Small intestine (tissue), 7 donors: Measurements from ENCODE around the gene CALR. TPM values are rescaled to one million over a fixed set of nuclear protein-coding genes. Genes with fewer than 3 reads are reported as not detected.

Source experiments
- DNase-seq, 2 donors: peaks; one replicate each; pipeline versions ENCODE4 v3.0.0 to v3.0.0-alpha.2; 2013
- FAIRE-seq: peaks from 2 replicates; lab custom pipeline; 2012; peaks lifted over from hg19 to GRCh38; lab: Jason Lieb, UNC
- H3K27ac ChIP-seq, 3 donors: one replicate each; pipeline ENCODE4 v1.5.1; 2013; ENCODE audit warnings: low read length in 2 of 3, mild to moderate bottlenecking in 2 of 3, control low read depth in 1 of 3, inconsistent platforms in 1 of 3, low read depth in 1 of 3, moderate library complexity in 1 of 3
- H3K27me3 ChIP-seq, 3 donors: one replicate each; pipeline ENCODE4 v1.6.1; 2013; ENCODE audit warnings: low read length in 3 of 3, inconsistent platforms in 1 of 3; ENCODE audit not compliant: control insufficient read depth in 3 of 3, insufficient read depth in 3 of 3
- H3K36me3 ChIP-seq, 3 donors: one replicate each; pipeline ENCODE4 v1.6.1; 2013; ENCODE audit warnings: low read length in 3 of 3, inconsistent platforms in 1 of 3, low read depth in 1 of 3, mild to moderate bottlenecking in 1 of 3, moderate library complexity in 1 of 3; ENCODE audit not compliant: control insufficient read depth in 3 of 3, insufficient read depth in 2 of 3
- H3K4me1 ChIP-seq, 3 donors: one replicate each; pipeline ENCODE4 v1.6.1; 2013; ENCODE audit warnings: low read length in 2 of 3, inconsistent platforms in 1 of 3, low read depth in 1 of 3, mild to moderate bottlenecking in 1 of 3, moderate library complexity in 1 of 3; ENCODE audit not compliant: control insufficient read depth in 3 of 3, insufficient read depth in 2 of 3
- H3K4me3 ChIP-seq, 3 donors: one replicate each; pipeline ENCODE4 v1.5.1; 2013; ENCODE audit warnings: low read length in 3 of 3, control low read depth in 1 of 3, inconsistent platforms in 1 of 3, low read depth in 1 of 3, mild to moderate bottlenecking in 1 of 3, moderate library complexity in 1 of 3
- H3K9me3 ChIP-seq, 2 donors: one replicate each; pipeline ENCODE4 v1.6.1; 2013; ENCODE audit warnings: low read depth in 1 of 2, low read length in 1 of 2; ENCODE audit not compliant: control insufficient read depth in 2 of 2, insufficient read depth in 1 of 2
- WGBS, 3 donors: extraction: QIAGEN DNeasy Blood & Tissue Kit; methylation state at CpG; one replicate each; pipeline ENCODE4 v1.1.7; 2013; 5-methylcytosine and 5-hydroxymethylcytosine counted together
- polyA plus RNA-seq, 4 donors: library from polyadenylated mRNA; stranded (reverse) in 3 of 4; unstranded in 1 of 4; fragments of 200-250 nt in 3 of 4; fragments of 120-200 nt in 1 of 4; gene quantifications; one replicate each; pipeline versions ENCODE4 v1.2.1 to v1.2.3, GENCODE V29; 2013
- donor health status: healthy with polysubstance abuse.
- donor health status: control.
- donor health status: control.
- donor health status: Bipolar disorder and iron deficiency.
- donor health status: healthy.

Gene CALR
- polyA plus RNA-seq, 4 donors, result 117 to 803 (median 435) TPM

DNA sequence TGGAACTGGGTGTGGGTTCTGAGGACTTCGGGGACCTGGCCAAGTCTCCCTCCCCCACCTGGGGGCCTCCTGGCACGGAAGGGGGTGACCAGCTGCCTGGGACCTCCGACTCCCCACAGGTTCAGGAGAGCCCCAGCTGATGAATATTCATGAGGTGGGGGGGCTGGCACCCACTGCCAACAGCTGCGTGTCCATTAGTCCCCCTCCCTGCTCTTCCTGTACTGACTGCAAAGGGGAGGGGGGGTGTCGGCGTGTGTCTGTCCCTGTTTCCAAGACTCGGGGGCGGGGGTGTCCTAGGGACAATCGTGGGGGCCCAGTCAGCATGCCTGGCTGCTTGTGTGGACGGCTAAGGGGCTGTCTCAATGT is 46.3 kb downstream of the CALR start:
- no peaks in the 10 kb centered on the region for H3K9me3 ChIP-seq
- FAIRE-seq, result no peak
- no peak for DNase-seq
- H3K4me3 ChIP-seq, result no peak overlapping the region
- H3K27me3 ChIP-seq, result peaks cover 0 to 71% (median 0%) of the 10 kb centered on the region in 3 donors
- WGBS, 3 donors, result 19 to 30% (median 28%) methylated on average over 10 of the region's 10 CpGs
- H3K4me1 ChIP-seq, result peaks cover 0 to 17% (median 0%) of the 10 kb centered on the region in 3 donors
- H3K36me3 ChIP-seq, result no peaks in the 10 kb centered on the region
- H3K27ac ChIP-seq, result peak overlapping the region in 2 of 3 donors; percentile 32 to 52

DNA sequence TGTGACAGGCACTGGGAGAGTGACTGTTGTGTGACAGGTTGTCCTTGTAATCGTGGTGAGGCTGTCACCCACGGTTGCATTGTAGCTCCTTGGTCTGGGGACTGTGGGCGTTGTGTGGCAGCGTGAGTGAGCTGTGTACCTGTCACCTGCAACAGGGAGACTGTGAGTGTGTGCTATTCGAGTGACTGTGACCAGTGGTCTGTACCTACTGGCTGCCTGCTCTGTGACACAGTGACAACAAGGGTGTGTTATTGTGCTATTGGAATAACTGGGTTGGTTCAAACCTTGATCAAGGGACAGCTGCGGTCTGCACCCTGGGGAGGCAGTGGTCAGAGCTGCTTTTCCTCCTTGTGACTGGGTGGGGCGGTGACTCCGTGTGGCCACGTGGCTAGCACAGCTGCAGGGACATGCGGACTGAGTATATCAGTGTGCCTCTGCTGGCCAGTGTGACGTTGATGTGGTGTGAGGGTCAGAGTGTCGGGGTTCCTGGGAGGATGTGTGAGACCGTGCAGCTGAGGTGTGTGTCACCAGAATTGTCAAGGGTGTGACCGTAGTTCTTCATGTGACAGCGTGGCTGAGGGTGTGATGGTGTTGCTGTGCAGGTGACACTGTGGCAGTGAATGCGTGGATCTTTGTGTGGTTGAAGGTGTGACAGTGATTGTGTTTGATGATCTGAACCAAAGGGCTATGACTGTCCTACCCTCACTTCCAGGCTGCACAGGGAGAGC is 46.8 kb downstream of the CALR start:
- H3K27me3 ChIP-seq, result peaks cover 0 to 76% (median 0%) of the 10 kb centered on the region in 3 donors
- no peak overlapping the region for H3K4me3 ChIP-seq
- H3K4me1 ChIP-seq, result peaks cover 0 to 17% (median 0%) of the 10 kb centered on the region in 3 donors
- peak overlapping the region in 2 of 3 donors; percentile 32 to 52 for H3K27ac ChIP-seq
- no peaks in the 10 kb centered on the region for H3K36me3 ChIP-seq
- DNase-seq (peak; percentile 68 to 92), FAIRE-seq (no peak)
- whole genome bisulfite sequencing, 3 donors, result 12 to 40% (median 16%) methylated on average over 16 of the region's 16 CpGs
- no peaks in the 10 kb centered on the region for H3K9me3 ChIP-seq

- WGBS, 3 donors, result 93 to 96% (median 96%) methylated on average over 12 of the region's 12 CpGs
- FAIRE-seq (no peak), DNase-seq (no peak)
Measured at GRCh38 chr19:12986726-12987125, 48.3 kb downstream of the CALR start.

GRCh38 chr19:12987190-12987589 is 48.8 kb downstream of the CALR start:
- no peak for DNase-seq
- 63 to 89% (median 72%) methylated on average over 3 of the region's 3 CpGs for WGBS, 3 donors
- H3K4me3 ChIP-seq, result no peak overlapping the region

More at GRCh38 chr19:12986726-12987125, 48.3 kb downstream of the CALR start:
- peaks cover 0 to 17% (median 0%) of the 10 kb centered on the region in 3 donors for H3K4me1 ChIP-seq
- no peaks in the 10 kb centered on the region for H3K9me3 ChIP-seq
- H3K4me3 ChIP-seq, result no peak overlapping the region
- no peaks in the 10 kb centered on the region for H3K36me3 ChIP-seq
- no peak overlapping the region for H3K27ac ChIP-seq
- peaks cover 0 to 84% (median 0%) of the 10 kb centered on the region in 3 donors for H3K27me3 ChIP-seq

DNA sequence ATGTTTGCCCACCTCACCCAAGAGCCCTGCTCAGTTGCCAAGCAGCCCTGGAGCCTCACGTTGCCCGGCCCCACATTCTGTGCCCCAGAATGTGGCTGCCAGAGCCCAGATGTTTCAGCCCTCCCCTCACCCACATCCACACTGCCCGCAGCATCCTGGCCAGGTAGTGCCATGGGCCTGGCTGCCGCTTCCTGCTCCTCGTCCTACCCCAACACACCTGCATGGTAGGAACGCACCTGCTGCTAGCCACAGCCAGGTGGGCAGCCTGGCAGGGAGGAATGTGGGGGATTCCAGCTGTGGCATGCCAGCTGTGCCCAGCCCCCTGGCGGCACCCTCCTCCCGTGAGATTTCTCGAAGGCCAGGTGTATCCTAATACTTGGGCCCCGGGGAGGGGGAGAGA is 49.4 kb downstream of the CALR start:
- no peak for FAIRE-seq
- Histone ChIP-seq H3K27me3 (peaks cover 0 to 80% (median 0%) of the 10 kb centered on the region in 3 donors), H3K4me3 (no peak overlapping the region), H3K36me3 (no peaks in the 10 kb centered on the region), H3K9me3 (no peaks in the 10 kb centered on the region), H3K4me1 (peaks cover 0 to 17% (median 0%) of the 10 kb centered on the region in 3 donors), H3K27ac (no peak overlapping the region)
- WGBS, 3 donors, result 47 to 71% (median 61%) methylated on average over 10 of the region's 10 CpGs
- no peak for DNase-seq

More at GRCh38 chr19:12987190-12987589, 48.8 kb downstream of the CALR start:
- H3K27me3 ChIP-seq, result peaks cover 0 to 81% (median 0%) of the 10 kb centered on the region in 3 donors
- peaks cover 0 to 17% (median 0%) of the 10 kb centered on the region in 3 donors for H3K4me1 ChIP-seq
- H3K27ac ChIP-seq, result no peak overlapping the region
- no peaks in the 10 kb centered on the region for H3K9me3 ChIP-seq
- no peaks in the 10 kb centered on the region for H3K36me3 ChIP-seq
- FAIRE-seq, result no peak

GRCh38 chr19:12990431-12990830 is 52.0 kb downstream of the CALR start:
- Histone ChIP-seq H3K4me3 (no peak overlapping the region), H3K27me3 (peaks cover 0 to 80% (median 0%) of the 10 kb centered on the region in 3 donors), H3K36me3 (no peaks in the 10 kb centered on the region), H3K9me3 (no peaks in the 10 kb centered on the region), H3K4me1 (peaks cover 0 to 12% (median 0%) of the 10 kb centered on the region in 3 donors), H3K27ac (no peak overlapping the region)
- DNase-seq (no peak), FAIRE-seq (no peak)
- 45 to 67% (median 58%) methylated on average over 18 to 22 of the region's 22 CpGs for WGBS, 3 donors

DNA sequence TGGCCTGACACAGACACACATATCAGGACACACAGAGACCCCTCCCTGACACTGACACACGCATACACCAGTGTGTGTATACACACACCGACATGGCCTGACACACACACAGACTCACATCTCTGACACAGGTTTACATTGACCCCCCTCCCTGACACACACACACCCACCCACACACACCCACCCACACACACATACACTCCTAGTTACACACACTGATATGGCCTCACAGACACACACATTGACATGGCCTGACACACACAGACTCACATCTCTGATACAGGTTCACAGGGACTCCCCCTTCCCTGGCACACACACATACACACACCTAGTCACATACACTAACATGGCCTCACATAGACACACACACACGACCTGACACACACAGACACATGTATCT is 52.4 kb downstream of the CALR start:
- Histone ChIP-seq H3K4me1 (peaks cover 0 to 8% (median 0%) of the 10 kb centered on the region in 3 donors), H3K9me3 (no peaks in the 10 kb centered on the region), H3K27me3 (peaks cover 0 to 76% (median 0%) of the 10 kb centered on the region in 3 donors), H3K27ac (no peak overlapping the region), H3K4me3 (no peak overlapping the region), H3K36me3 (no peaks in the 10 kb centered on the region)
- WGBS, 3 donors, result 60 to 73% (median 67%) methylated on average over 3 of the region's 3 CpGs
- DNase-seq (no peak), FAIRE-seq (no peak)

GRCh38 chr19:12991296-12991695 is 52.9 kb downstream of the CALR start:
- FAIRE-seq (no peak), DNase-seq (peak in 1 of 2 donors; percentile 31)
- WGBS, 3 donors, result 87 to 95% (median 92%) methylated on average over 5 of the region's 5 CpGs
- Histone ChIP-seq H3K27me3 (peaks cover 0 to 76% (median 0%) of the 10 kb centered on the region in 3 donors), H3K27ac (no peak overlapping the region), H3K4me1 (peaks cover 0 to 5% (median 0%) of the 10 kb centered on the region in 3 donors), H3K36me3 (no peaks in the 10 kb centered on the region), H3K9me3 (no peaks in the 10 kb centered on the region), H3K4me3 (no peak overlapping the region)
